Kidney epithelial cell (primary cell): Measurements from ENCODE around the gene MFAP5. TPM values are rescaled to one million over a fixed set of nuclear protein-coding genes. Genes with fewer than 3 reads are reported as not detected.

Experiments used
- DNase-seq: peaks from one replicate; pipeline ENCODE4 v3.0.0-alpha.2; 2010; ENCODE audit warnings: low read depth
- H3K27me3 ChIP-seq: 2 replicates; pipeline ENCODE4 v1.6.0; 2011; ENCODE audit warnings: low read length; ENCODE audit not compliant: control insufficient read depth, insufficient read depth
- H3K36me3 ChIP-seq: 2 replicates; pipeline ENCODE4 v1.5.1; 2011; ENCODE audit warnings: low read length; ENCODE audit not compliant: control insufficient read depth, insufficient read depth
- H3K4me3 ChIP-seq: 2 replicates; pipeline ENCODE4 v1.5.1; 2011; ENCODE audit warnings: low read depth, mild to moderate bottlenecking, control low read depth, low read length
- CTCF ChIP-seq: IDR thresholded peaks from 2 replicates; pipeline ENCODE4 v1.5.1; 2011; ENCODE audit warnings: mild to moderate bottlenecking, moderate library complexity, low read length, control low read depth, inconsistent platforms; ENCODE audit not compliant: insufficient read depth, poor library complexity, severe bottlenecking
- total RNA-seq: library from RNA; depleted of rRNA; stranded (reverse); fragments of >200 nt; gene quantifications from 2 replicates; pipeline ENCODE4 v1.2.3, GENCODE V29; 2015

Gene MFAP5
- total RNA-seq, 1 donor from 2014 or later: 15.8 TPM

- Histone ChIP-seq H3K36me3 (no peaks in the 10 kb centered on the region), H3K27me3 (no peaks in the 10 kb centered on the region), H3K4me3 (no peak overlapping the region)
- TF ChIP-seq CTCF: no peak
- DNase-seq: no peak
Observed at GRCh38 chr12:8605057-8605456, 57.6 kb downstream of the MFAP5 start.

- DNase-seq: no peak
- Histone ChIP-seq H3K36me3 (no peaks in the 10 kb centered on the region), H3K27me3 (no peaks in the 10 kb centered on the region), H3K4me3 (no peak overlapping the region)
- peak; percentile 21 for TF ChIP-seq CTCF
Observed at GRCh38 chr12:8603856-8604255, 58.8 kb downstream of the MFAP5 start.

GRCh38 chr12:8603286-8603685 lies 59.3 kb downstream of the MFAP5 start:
- no peaks in the 10 kb centered on the region for H3K36me3 ChIP-seq
- H3K4me3 ChIP-seq: no peak overlapping the region
- no peaks in the 10 kb centered on the region for H3K27me3 ChIP-seq
- TF ChIP-seq CTCF: no peak
- DNase-seq: no peak

GRCh38 chr12:8596561-8596960 lies 66.1 kb downstream of the MFAP5 start:
- no peak overlapping the region for H3K4me3 ChIP-seq
- DNase-seq: no peak
- no peaks in the 10 kb centered on the region for H3K27me3 ChIP-seq
- no peaks in the 10 kb centered on the region for H3K36me3 ChIP-seq
- TF ChIP-seq CTCF: no peak

Other genes starting within 250 kb of the MFAP5 start
- not detected in 2 replicates for gene CLEC6A, start 206.9 kb downstream of the MFAP5 start, total RNA-seq
- gene CLEC4D, start 149.3 kb downstream of the MFAP5 start, total RNA-seq: not detected in 2 replicates
- gene CLEC4E, start 121.9 kb downstream of the MFAP5 start, total RNA-seq: 24.4 and 40.4 TPM in 2 replicates
- gene AICDA, start 50.0 kb downstream of the MFAP5 start, total RNA-seq: 1.3 TPM in 2 replicates
- 26.2 and 30.0 TPM in 2 replicates for gene RIMKLB, start 35.2 kb upstream of the MFAP5 start, total RNA-seq
- gene A2ML1, start 159.8 kb upstream of the MFAP5 start, total RNA-seq: 0.07 and 3.1 TPM in 2 replicates